Activated CD8-positive, alpha-beta T cell treated with anti-CD3 and anti-CD28 coated beads for 36 hours (primary cell): ENCODE measurements around the gene COL5A2. TPM values are rescaled to one million over a fixed set of nuclear protein-coding genes. Genes with fewer than 3 reads are reported as not detected.

ENCODE experiments used
- ATAC-seq: fragments of 200-7000 bp; cut with Tn5 transposase; one replicate; pipeline ENCODE4 v1.10.0; 2021; ENCODE audit warnings: mild to moderate bottlenecking, moderate library complexity
- CTCF ChIA-PET: fragments of 350-600 bp; sonication (Branson Sonifier 250); formaldehyde crosslinking; loops from one replicate; lab custom pipeline; 2021; ENCODE audit warnings: antibody characterized with exemption; lab: Charles Lee
- POLR2A ChIA-PET: fragments of 350-600 bp; sonication (Branson Sonifier 250); formaldehyde crosslinking; loops from one replicate; lab custom pipeline; 2021; ENCODE audit warnings: antibody characterized with exemption; lab: Charles Lee
- DNase-seq: peaks from one replicate; pipeline ENCODE4 v3.0.0-alpha.2; 2020
- H3K27ac Mint-ChIP-seq: one replicate; pipeline ENCODE4 v1.8.0; 2021; ENCODE audit warnings: mild to moderate bottlenecking, mixed read lengths
- H3K27me3 Mint-ChIP-seq: one replicate; pipeline ENCODE4 v1.8.0; 2021; ENCODE audit warnings: mixed read lengths
- H3K36me3 Mint-ChIP-seq: one replicate; pipeline ENCODE4 v1.8.0; 2021; ENCODE audit warnings: low read depth, mixed read lengths
- H3K4me1 Mint-ChIP-seq: one replicate; pipeline ENCODE4 v1.8.0; 2021; ENCODE audit warnings: low read depth, mixed read lengths
- H3K4me3 Mint-ChIP-seq: one replicate; pipeline ENCODE4 v1.8.0; 2021; ENCODE audit warnings: mild to moderate bottlenecking, moderate library complexity, mixed read lengths
- H3K9me3 Mint-ChIP-seq: one replicate; pipeline ENCODE4 v1.8.0; 2021; ENCODE audit warnings: mixed read lengths
- CTCF ChIP-seq: fragments of 200-600 bp; IDR thresholded peaks from one replicate; pipeline ENCODE4 v1.8.0; 2022; ENCODE audit warnings: antibody characterized with exemption, mild to moderate bottlenecking
- intact Hi-C: fragments of 100-400 bp; cut with micrococcal nuclease; formaldehyde crosslinking; loops from one replicate; pipeline ENCODE4 v1.10.0; 2022
- total RNA-seq, 2 experiments: library from RNA; stranded (reverse); gene quantifications; one replicate each; pipeline ENCODE4 v1.2.3, GENCODE V29; 2021

Gene COL5A2
- total RNA-seq, 2 experiments from 2014 or later: 2.3 to 3.3 TPM

GRCh38 chr2:189165656-189166380 is 13.7 kb downstream of the COL5A2 start:
- Mint-ChIP-seq H3K4me1 (no peaks in the 10 kb centered on the region), H3K4me3 (no peak overlapping the region), H3K27me3 (no peaks in the 10 kb centered on the region), H3K36me3 (no peaks in the 10 kb centered on the region), H3K9me3 (no peaks in the 10 kb centered on the region), H3K27ac (no peak overlapping the region)
- no peak for ATAC-seq
- CTCF ChIA-PET: interaction anchor here (1.1 to 2.8 kb wide), 2 partner anchors 13 to 22 kb away, joined by 3 to 11 read pairs; no protein-coding TSS in a partner anchor
- intact Hi-C loops: no loop called here
- POLR2A ChIA-PET: no interaction called here
- TF ChIP-seq CTCF: no peak
- no peak for DNase-seq

- H3K4me1 Mint-ChIP-seq: no peaks in the 10 kb centered on the region
- POLR2A ChIA-PET: no interaction called here
- no peaks in the 10 kb centered on the region for H3K9me3 Mint-ChIP-seq
- no peak overlapping the region for H3K27ac Mint-ChIP-seq
- H3K36me3 Mint-ChIP-seq: no peaks in the 10 kb centered on the region
- TF ChIP-seq CTCF: no peak
- H3K27me3 Mint-ChIP-seq: no peaks in the 10 kb centered on the region
- ATAC-seq (no peak), DNase-seq (no peak)
- intact Hi-C loops: no loop called here
- CTCF ChIA-PET: interaction anchor here (1.6 to 2.8 kb wide), 2 partner anchors 21 to 70 kb away, joined by 5 to 11 read pairs; no protein-coding TSS in a partner anchor
- H3K4me3 Mint-ChIP-seq: no peak overlapping the region
Observed at GRCh38 chr2:189164746-189165145, 14.8 kb downstream of the COL5A2 start.

GRCh38 chr2:189163889-189164288 is 15.7 kb downstream of the COL5A2 start:
- ATAC-seq: no peak
- DNase-seq: no peak
- no peak overlapping the region for H3K27ac Mint-ChIP-seq
- H3K9me3 Mint-ChIP-seq: no peaks in the 10 kb centered on the region
- no peaks in the 10 kb centered on the region for H3K4me1 Mint-ChIP-seq
- ChIA-PET POLR2A (interaction anchor here (0.5 to 0.7 kb wide), 2 partner anchors 8 to 32 kb away, joined by 3 to 4 read pairs; no protein-coding TSS in a partner anchor), CTCF (interaction anchor here (1.1 to 2.8 kb wide), 3 partner anchors 8 to 69 kb away, joined by 3 to 11 read pairs (median 5); no protein-coding TSS in a partner anchor)
- no peaks in the 10 kb centered on the region for H3K27me3 Mint-ChIP-seq
- no peak overlapping the region for H3K4me3 Mint-ChIP-seq
- no peaks in the 10 kb centered on the region for H3K36me3 Mint-ChIP-seq
- TF ChIP-seq CTCF: no peak
- intact Hi-C loops: no loop called here

GRCh38 chr2:189162566-189162965 is 17.0 kb downstream of the COL5A2 start:
- H3K9me3 Mint-ChIP-seq: no peaks in the 10 kb centered on the region
- no peaks in the 10 kb centered on the region for H3K4me1 Mint-ChIP-seq
- H3K36me3 Mint-ChIP-seq: no peaks in the 10 kb centered on the region
- intact Hi-C loops: no loop called here
- no peak for TF ChIP-seq CTCF
- no peak overlapping the region for H3K27ac Mint-ChIP-seq
- ATAC-seq (no peak), DNase-seq (no peak)
- CTCF ChIA-PET: no interaction called here
- H3K27me3 Mint-ChIP-seq: no peaks in the 10 kb centered on the region
- POLR2A ChIA-PET: no interaction called here
- no peak overlapping the region for H3K4me3 Mint-ChIP-seq

- no peak for DNase-seq
- TF ChIP-seq CTCF: no peak
- Mint-ChIP-seq H3K36me3 (no peaks in the 10 kb centered on the region), H3K27me3 (no peaks in the 10 kb centered on the region), H3K27ac (no peak overlapping the region), H3K4me3 (no peak overlapping the region), H3K9me3 (no peaks in the 10 kb centered on the region), H3K4me1 (no peaks in the 10 kb centered on the region)
- no peak for ATAC-seq
- intact Hi-C loops: no loop called here
- ChIA-PET CTCF (no interaction called here), POLR2A (no interaction called here)
Observed at GRCh38 chr2:189161894-189162293, 17.7 kb downstream of the COL5A2 start.
